Smooth muscle cell (in vitro differentiated cells): ENCODE data around the gene OMA1. TPM values are rescaled to one million over a fixed set of nuclear protein-coding genes. Genes with fewer than 3 reads are reported as not detected.

ENCODE experiments used
- DNase-seq: peaks from one replicate; lab custom pipeline; 2025; ENCODE audit not compliant: unreplicated experiment; lab: John Stamatoyannopoulos, UW
- H2AFZ ChIP-seq: fragments of 200-600 bp; sonication (generic); 2 replicates; pipeline ENCODE4 v1.6.0; 2016; ENCODE audit warnings: antibody characterized with exemption, low read depth, mild to moderate bottlenecking
- H3F3A ChIP-seq: fragments of 200-600 bp; sonication (generic); 2 replicates; pipeline ENCODE4 v1.6.0; 2017; ENCODE audit warnings: antibody characterized with exemption, low read depth
- H3K27ac ChIP-seq: fragments of 200-600 bp; sonication (generic); 2 replicates; pipeline ENCODE4 v1.5.1; 2016; ENCODE audit warnings: low read depth, mild to moderate bottlenecking
- H3K27me3 ChIP-seq: fragments of 200-600 bp; sonication (generic); 2 replicates; pipeline ENCODE4 v1.6.1; 2016; ENCODE audit warnings: low read depth, mild to moderate bottlenecking
- H3K36me3 ChIP-seq: fragments of 200-600 bp; sonication (generic); 2 replicates; pipeline ENCODE4 v1.5.1; 2016; ENCODE audit warnings: low read depth
- H3K4me1 ChIP-seq: fragments of 200-600 bp; sonication (generic); 2 replicates; pipeline ENCODE4 v1.5.1; 2016; ENCODE audit warnings: low read depth
- H3K4me2 ChIP-seq: fragments of 200-600 bp; sonication (generic); 2 replicates; pipeline ENCODE4 v1.6.0; 2016; ENCODE audit warnings: mild to moderate bottlenecking
- H3K4me3 ChIP-seq: fragments of 200-600 bp; sonication (generic); 2 replicates; pipeline ENCODE4 v1.5.1; 2016; ENCODE audit warnings: mild to moderate bottlenecking
- H3K79me2 ChIP-seq: fragments of 200-600 bp; sonication (generic); 2 replicates; pipeline ENCODE4 v1.6.0; 2016; ENCODE audit warnings: low read depth, mild to moderate bottlenecking
- H3K9ac ChIP-seq: fragments of 200-600 bp; sonication (generic); 2 replicates; pipeline ENCODE4 v1.6.0; 2016; ENCODE audit warnings: low read depth
- H3K9me3 ChIP-seq: fragments of 200-600 bp; sonication (generic); replicated peaks from 2 replicates; pipeline ENCODE4 v1.5.1; 2016; ENCODE audit warnings: low read depth
- H4K20me1 ChIP-seq: fragments of 200-600 bp; sonication (generic); 2 replicates; pipeline ENCODE4 v1.6.0; 2016; ENCODE audit warnings: low read depth
- WGBS: methylation state at CpG from one replicate; pipeline ENCODE4 v1.1.7; 2016; ENCODE audit warnings: low lambda C conversion rate; 5-methylcytosine and 5-hydroxymethylcytosine counted together
- polyA plus RNA-seq: library from polyadenylated mRNA; unstranded; fragments of >200 nt; fragmentation: Nextera tagmentation; extraction: Ambion mirVana; gene quantifications from 2 replicates; pipeline ENCODE4 v1.2.1, GENCODE V29; 2016
- total RNA-seq: library from RNA; depleted of rRNA; stranded (reverse); fragments of >200 nt; gene quantifications from 2 replicates; pipeline ENCODE4 v1.2.3, GENCODE V29; 2014
- TF ChIP-seq, protein P1 (sequence below): fragments of 200-600 bp; sonication (generic); IDR thresholded peaks from 2 replicates; pipeline ENCODE4 v1.5.1; 2017; ENCODE audit warnings: borderline replicate concordance, mild to moderate bottlenecking, antibody characterized with exemption; ENCODE audit not compliant: insufficient read depth, poor library complexity, severe bottlenecking

OMA1 gene
- total and polyA plus RNA-seq, 2 experiments from 2014 or later = 4.4 to 12.5 TPM

DNA sequence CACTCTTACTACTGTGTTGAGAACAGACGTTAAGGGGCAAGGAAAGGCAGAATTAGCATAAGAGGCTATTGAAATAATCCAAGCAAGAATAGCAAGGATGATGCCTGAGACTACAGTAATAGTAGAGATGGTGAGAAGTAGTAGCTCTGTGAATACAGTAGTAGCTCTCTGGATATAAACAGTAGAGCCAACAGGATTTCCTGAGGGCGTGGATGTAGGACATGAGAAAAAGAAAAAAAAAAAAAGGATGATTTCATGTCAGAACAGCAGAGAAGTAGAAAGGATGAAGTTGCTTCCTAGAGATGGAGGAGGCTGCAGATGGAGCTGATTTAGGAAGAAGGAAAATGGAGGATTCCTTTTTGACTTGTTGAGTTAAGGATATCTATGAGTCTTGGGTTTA is 112.3 kb downstream of the OMA1 start:
- Histone ChIP-seq H3K4me1 (peaks cover 9% of the 10 kb centered on the region), H3K4me2 (no peak overlapping the region), H3K36me3 (no peaks in the 10 kb centered on the region), H3F3A (no peaks in the 10 kb centered on the region), H3K9ac (no peak overlapping the region), H3K4me3 (no peak overlapping the region), H3K9me3 (no peaks in the 10 kb centered on the region), H4K20me1 (no peaks in the 10 kb centered on the region), H3K27me3 (no peaks in the 10 kb centered on the region), H3K27ac (no peak overlapping the region), H3K79me2 (no peaks in the 10 kb centered on the region), H2AFZ (no peak overlapping the region)
- TF ChIP-seq, protein P1, sequence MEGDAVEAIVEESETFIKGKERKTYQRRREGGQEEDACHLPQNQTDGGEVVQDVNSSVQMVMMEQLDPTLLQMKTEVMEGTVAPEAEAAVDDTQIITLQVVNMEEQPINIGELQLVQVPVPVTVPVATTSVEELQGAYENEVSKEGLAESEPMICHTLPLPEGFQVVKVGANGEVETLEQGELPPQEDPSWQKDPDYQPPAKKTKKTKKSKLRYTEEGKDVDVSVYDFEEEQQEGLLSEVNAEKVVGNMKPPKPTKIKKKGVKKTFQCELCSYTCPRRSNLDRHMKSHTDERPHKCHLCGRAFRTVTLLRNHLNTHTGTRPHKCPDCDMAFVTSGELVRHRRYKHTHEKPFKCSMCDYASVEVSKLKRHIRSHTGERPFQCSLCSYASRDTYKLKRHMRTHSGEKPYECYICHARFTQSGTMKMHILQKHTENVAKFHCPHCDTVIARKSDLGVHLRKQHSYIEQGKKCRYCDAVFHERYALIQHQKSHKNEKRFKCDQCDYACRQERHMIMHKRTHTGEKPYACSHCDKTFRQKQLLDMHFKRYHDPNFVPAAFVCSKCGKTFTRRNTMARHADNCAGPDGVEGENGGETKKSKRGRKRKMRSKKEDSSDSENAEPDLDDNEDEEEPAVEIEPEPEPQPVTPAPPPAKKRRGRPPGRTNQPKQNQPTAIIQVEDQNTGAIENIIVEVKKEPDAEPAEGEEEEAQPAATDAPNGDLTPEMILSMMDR = no peak
- 72% methylated on average over 2 of the region's 2 CpGs for WGBS
- no peak for DNase-seq

DNA sequence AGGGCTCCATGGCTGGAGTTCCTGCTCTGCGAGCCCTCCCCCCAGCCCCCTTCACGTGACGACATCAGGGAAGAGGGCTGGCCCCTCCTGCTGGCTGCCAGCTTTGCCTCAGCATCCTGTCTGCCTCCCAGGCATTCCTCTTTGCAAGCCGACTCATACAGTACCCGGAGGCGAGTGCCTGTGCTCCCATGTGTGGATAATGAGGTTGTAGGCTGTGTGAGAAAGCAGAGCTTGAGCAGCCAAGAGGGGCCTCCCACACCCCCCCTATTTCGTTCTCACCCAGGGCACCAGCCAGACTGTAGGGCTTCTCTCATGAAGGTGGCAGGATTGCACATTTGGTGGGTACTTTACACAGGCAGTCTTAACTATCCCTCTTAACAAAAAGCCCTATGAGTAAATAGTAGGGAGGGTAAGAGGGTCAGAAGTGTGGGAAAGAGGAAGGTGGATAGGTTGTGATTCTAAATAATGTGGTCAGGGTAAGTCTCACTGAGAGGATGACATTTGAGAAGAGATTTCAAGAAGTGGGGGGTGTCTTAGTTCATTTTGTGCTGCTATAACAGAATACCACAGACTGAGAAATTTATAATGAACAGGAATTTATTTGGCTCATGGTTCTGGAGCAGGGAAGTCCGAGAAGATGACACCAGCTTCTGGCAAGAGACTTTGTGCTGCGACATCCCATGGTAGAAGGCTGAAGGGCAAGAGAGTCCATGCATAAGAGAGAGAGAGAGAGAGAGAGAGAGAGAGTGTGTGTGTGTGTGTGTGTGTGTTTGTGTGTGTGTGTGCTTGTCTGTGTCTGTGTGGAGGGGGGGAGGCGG is 113.5 kb downstream of the OMA1 start:
- Histone ChIP-seq H3K27me3 (no peaks in the 10 kb centered on the region), H3K4me3 (no peak overlapping the region), H3K79me2 (no peaks in the 10 kb centered on the region), H3K9me3 (no peaks in the 10 kb centered on the region), H4K20me1 (no peaks in the 10 kb centered on the region), H3K9ac (no peak overlapping the region), H3K4me1 (peaks cover 9% of the 10 kb centered on the region), H3K27ac (peak overlapping the region; percentile 31), H2AFZ (no peak overlapping the region), H3F3A (no peaks in the 10 kb centered on the region), H3K4me2 (peak overlapping the region; percentile 13), H3K36me3 (no peaks in the 10 kb centered on the region)
- TF ChIP-seq, protein P1 = no peak
- 26% methylated on average over 10 of the region's 10 CpGs for WGBS
- DNase-seq = no peak

DNA sequence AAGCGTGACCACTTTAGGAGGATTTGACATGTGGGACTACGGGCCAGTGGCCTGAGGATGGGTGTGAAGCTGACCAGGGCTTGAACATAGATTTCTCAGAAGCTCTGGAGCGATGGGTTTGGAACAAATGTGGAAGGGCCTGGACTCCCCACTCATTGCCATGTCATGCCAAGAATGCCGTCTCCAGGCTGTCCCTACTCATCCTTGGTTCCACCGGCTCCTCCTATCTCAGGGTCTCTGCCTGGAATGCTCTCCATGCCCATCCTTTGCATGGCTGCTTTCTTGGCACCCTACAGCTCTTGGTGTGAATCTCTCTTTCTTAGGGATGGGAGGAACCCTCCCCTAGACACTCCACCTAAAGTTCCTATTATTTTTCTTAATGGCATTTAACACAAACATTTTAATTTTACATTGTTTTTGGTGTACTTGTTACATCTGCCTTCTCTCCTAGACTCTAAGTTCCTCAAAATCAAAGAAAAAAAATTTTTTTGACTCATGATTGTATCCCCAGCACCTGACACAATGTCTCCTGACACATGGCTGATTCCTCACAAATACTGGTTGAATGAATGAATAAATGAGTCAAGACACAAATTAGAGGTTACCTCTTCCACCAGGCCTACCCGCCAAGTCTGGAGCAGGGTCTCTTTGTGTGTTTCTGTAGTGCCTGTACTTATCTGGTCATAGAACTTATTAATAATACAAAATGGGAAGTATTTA is 114.5 kb downstream of the OMA1 start:
- H3F3A ChIP-seq = no peaks in the 10 kb centered on the region
- H3K4me3 ChIP-seq = no peak overlapping the region
- no peaks in the 10 kb centered on the region for H3K79me2 ChIP-seq
- WGBS = 88% methylated on average over 6 of the region's 6 CpGs
- H2AFZ ChIP-seq = no peak overlapping the region
- no peak for DNase-seq
- H3K9me3 ChIP-seq = no peaks in the 10 kb centered on the region
- H3K4me2 ChIP-seq = no peak overlapping the region
- H4K20me1 ChIP-seq = no peaks in the 10 kb centered on the region
- TF ChIP-seq, protein P1 = no peak
- no peak overlapping the region for H3K9ac ChIP-seq
- H3K27ac ChIP-seq = peak overlapping the region; percentile 31
- no peaks in the 10 kb centered on the region for H3K36me3 ChIP-seq
- peaks cover 9% of the 10 kb centered on the region for H3K4me1 ChIP-seq
- H3K27me3 ChIP-seq = no peaks in the 10 kb centered on the region

Other genes starting within 250 kb of the OMA1 start
- 10.9 and 27.3 TPM in 2 replicates for gene TACSTD2, start 30.5 kb upstream of the OMA1 start, total RNA-seq
- gene TACSTD2, start 30.5 kb upstream of the OMA1 start, polyA plus RNA-seq = 9.8 and 37.5 TPM in 2 replicates
- 30.7 and 32.2 TPM in 2 replicates for gene MYSM1, start 153.3 kb upstream of the OMA1 start, total RNA-seq
- 6.9 and 9.9 TPM in 2 replicates for gene MYSM1, start 153.3 kb upstream of the OMA1 start, polyA plus RNA-seq
- 286 and 297 TPM in 2 replicates for gene JUN, start 237.3 kb upstream of the OMA1 start, total RNA-seq
- gene JUN, start 237.3 kb upstream of the OMA1 start, polyA plus RNA-seq = 200 and 253 TPM in 2 replicates